Esophagus (tissue), 2 donors: Measurements from ENCODE around the gene TMEM178A. TPM values are rescaled to one million over a fixed set of nuclear protein-coding genes. Genes with fewer than 3 reads are reported as not detected.

Source experiments
- H3K27ac ChIP-seq, 2 donors: one replicate each; pipeline ENCODE4 v1.5.1; 2013; ENCODE audit warnings: low read depth in 2 of 2, mild to moderate bottlenecking in 2 of 2, inconsistent platforms in 1 of 2, low read length in 1 of 2, moderate library complexity in 1 of 2
- H3K27me3 ChIP-seq, 2 donors: one replicate each; pipeline ENCODE4 v1.6.1; 2013; ENCODE audit warnings: low read length in 2 of 2, control low read depth in 1 of 2, mild to moderate bottlenecking in 1 of 2; ENCODE audit not compliant: insufficient read depth in 2 of 2, control insufficient read depth in 1 of 2
- H3K36me3 ChIP-seq, 2 donors: one replicate each; pipeline ENCODE4 v1.6.1; 2013; ENCODE audit warnings: low read length in 1 of 2; ENCODE audit not compliant: control insufficient read depth in 2 of 2, insufficient read depth in 2 of 2
- H3K4me1 ChIP-seq, 2 donors: one replicate each; pipeline ENCODE4 v1.6.1; 2013; ENCODE audit warnings: low read length in 1 of 2; ENCODE audit not compliant: control insufficient read depth in 2 of 2, insufficient read depth in 2 of 2
- H3K4me3 ChIP-seq, 2 donors: one replicate each; pipeline ENCODE4 v1.5.1; 2013; ENCODE audit warnings: low read length in 2 of 2, mild to moderate bottlenecking in 2 of 2, low read depth in 1 of 2, moderate library complexity in 1 of 2
- H3K9me3 ChIP-seq, 2 donors: one replicate each; pipeline ENCODE4 v1.6.1; 2013; ENCODE audit warnings: mild to moderate bottlenecking in 2 of 2, low read depth in 1 of 2, low read length in 1 of 2, moderate library complexity in 1 of 2; ENCODE audit not compliant: control insufficient read depth in 2 of 2, insufficient read depth in 1 of 2
- WGBS, 2 donors: extraction: QIAGEN DNeasy Blood & Tissue Kit; methylation state at CpG; one replicate each; pipeline ENCODE4 v1.1.7; 2013; 5-methylcytosine and 5-hydroxymethylcytosine counted together
- polyA plus RNA-seq, 2 donors: library from polyadenylated mRNA; stranded (reverse); fragments of 200-250 nt; gene quantifications; one replicate each; pipeline ENCODE4 v1.2.3, GENCODE V29; 2013
- donor health status: healthy with polysubstance abuse.
- donor health status: Bipolar disorder and iron deficiency.

Gene TMEM178A
- polyA plus RNA-seq, 2 donors = 0.53 to 1.1 TPM

GRCh38 chr2:39739386-39739785 is 73.7 kb downstream of the TMEM178A start:
- 64 to 69% methylated on average over 5 of the region's 5 CpGs for WGBS, 2 donors
- no peak overlapping the region for H3K4me3 ChIP-seq

DNA sequence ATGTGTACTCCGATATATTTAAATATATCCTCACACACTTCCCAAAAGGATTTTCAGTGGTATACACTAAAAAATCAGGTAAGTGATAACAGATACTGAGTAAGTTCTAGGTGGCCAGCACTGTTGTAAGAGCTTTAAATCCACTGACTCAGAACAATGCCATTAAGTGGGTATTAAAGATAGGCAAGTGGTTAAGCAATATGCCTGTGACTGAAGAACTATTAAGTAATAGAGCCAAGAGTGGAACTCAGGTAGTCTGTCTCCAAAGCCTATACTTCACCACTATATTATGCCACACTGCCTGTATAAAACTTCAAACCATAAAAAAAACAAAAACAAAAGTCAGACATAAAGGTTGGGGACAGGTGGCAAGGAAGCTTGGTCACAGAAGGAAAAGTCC is 76.2 kb downstream of the TMEM178A start:
- H3K27ac ChIP-seq = no peak overlapping the region
- 100% methylated on average over 1 of the region's 1 CpG for WGBS, 2 donors
- H3K4me1 ChIP-seq = no peaks in the 10 kb centered on the region
- peaks cover 6 to 11% of the 10 kb centered on the region in 2 donors for H3K36me3 ChIP-seq
- no peaks in the 10 kb centered on the region for H3K9me3 ChIP-seq
- no peak overlapping the region for H3K4me3 ChIP-seq
- no peaks in the 10 kb centered on the region for H3K27me3 ChIP-seq

More at GRCh38 chr2:39739386-39739785, 73.7 kb downstream of the TMEM178A start:
- H3K9me3 ChIP-seq = no peaks in the 10 kb centered on the region
- no peaks in the 10 kb centered on the region for H3K4me1 ChIP-seq
- no peak overlapping the region for H3K27ac ChIP-seq
- H3K27me3 ChIP-seq = no peaks in the 10 kb centered on the region
- peaks cover 7 to 8% of the 10 kb centered on the region in 2 donors for H3K36me3 ChIP-seq

DNA sequence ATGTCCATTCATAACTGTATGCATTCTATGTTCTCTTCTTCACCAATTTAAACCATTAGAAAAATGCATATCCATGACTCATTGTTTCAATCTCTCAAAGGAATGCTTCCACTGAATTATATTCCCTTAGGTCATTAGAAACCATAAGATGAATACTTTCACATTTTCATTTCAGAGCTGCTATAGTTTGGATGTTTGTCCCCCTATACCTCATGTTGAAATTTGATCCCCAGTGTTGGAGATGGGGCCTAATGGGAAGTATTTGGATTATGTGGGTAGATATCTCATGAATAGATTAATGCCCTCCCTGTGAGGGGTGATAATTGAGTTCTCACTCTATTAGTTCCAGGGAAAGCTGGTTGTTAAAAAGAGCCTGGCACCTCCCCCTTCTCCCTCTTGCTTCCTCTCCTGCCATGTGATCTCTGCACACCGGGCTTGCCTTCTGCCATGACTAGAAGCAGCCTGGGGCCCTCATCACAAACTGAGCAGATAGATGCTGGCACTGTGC is 77.6 kb downstream of the TMEM178A start:
- no peak overlapping the region for H3K4me3 ChIP-seq
- H3K9me3 ChIP-seq = no peaks in the 10 kb centered on the region
- no peak overlapping the region for H3K27ac ChIP-seq
- H3K36me3 ChIP-seq = peaks cover 5 to 8% of the 10 kb centered on the region in 2 donors
- no peaks in the 10 kb centered on the region for H3K4me1 ChIP-seq
- H3K27me3 ChIP-seq = no peaks in the 10 kb centered on the region
- WGBS, 2 donors = 20 to 40% methylated on average over 1 of the region's 1 CpG

DNA sequence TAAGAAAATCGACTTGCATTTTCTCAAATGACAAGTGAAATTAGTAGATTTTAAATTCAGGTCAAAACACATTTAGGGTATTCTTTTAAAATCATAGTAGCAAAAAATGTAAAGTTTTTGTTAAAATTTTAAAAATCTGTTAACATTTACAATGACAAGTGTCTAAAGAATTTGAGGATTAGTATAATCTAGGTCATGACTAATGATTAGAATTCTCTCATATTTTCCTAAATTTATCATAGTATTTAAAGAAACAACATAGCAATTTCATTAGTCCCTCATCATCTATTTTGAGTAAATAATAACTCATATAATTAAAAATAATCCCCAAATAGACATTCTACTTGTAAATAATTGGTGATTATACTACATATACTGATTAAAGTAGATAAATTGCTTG is 89.7 kb downstream of the TMEM178A start:
- WGBS, 2 donors = 95 to 96% methylated on average over 1 of the region's 1 CpG
- Histone ChIP-seq H3K4me1 (no peaks in the 10 kb centered on the region), H3K9me3 (no peaks in the 10 kb centered on the region), H3K27me3 (no peaks in the 10 kb centered on the region), H3K4me3 (no peak overlapping the region), H3K36me3 (peaks cover 8 to 10% of the 10 kb centered on the region in 2 donors), H3K27ac (no peak overlapping the region)

DNA sequence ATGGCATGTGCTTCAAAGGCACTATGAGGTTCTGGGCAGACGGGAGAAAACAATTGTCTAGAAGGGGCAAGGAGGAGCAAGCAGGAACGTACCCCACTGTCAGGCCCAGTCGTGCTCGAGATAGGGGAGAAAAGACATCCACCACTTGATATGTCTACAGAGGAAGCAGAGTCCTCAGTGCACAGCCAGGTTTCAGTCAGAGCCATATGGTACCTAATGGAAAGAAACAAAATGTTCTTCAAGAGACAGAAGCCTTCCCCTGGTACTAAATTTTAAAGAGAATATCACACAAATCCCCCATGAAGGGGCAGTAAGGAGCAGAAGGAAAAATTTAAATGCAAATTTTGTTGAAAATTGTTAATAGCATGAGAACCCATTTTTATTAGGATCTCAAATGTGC is 91.4 kb downstream of the TMEM178A start:
- Histone ChIP-seq H3K27me3 (no peaks in the 10 kb centered on the region), H3K4me1 (no peaks in the 10 kb centered on the region), H3K9me3 (no peaks in the 10 kb centered on the region), H3K36me3 (peaks cover 8% of the 10 kb centered on the region in 2 donors), H3K27ac (no peak overlapping the region), H3K4me3 (no peak overlapping the region)
- 92 to 93% methylated on average over 4 of the region's 4 CpGs for WGBS, 2 donors

GRCh38 chr2:39762448-39762847 is 96.7 kb downstream of the TMEM178A start:
- Histone ChIP-seq H3K27ac (no peak overlapping the region), H3K4me3 (no peak overlapping the region), H3K4me1 (no peaks in the 10 kb centered on the region), H3K36me3 (peaks cover 0 to under 1% of the 10 kb centered on the region in 2 donors), H3K27me3 (no peaks in the 10 kb centered on the region), H3K9me3 (no peaks in the 10 kb centered on the region)
- 95 to 98% methylated on average over 2 of the region's 2 CpGs for WGBS, 2 donors

Other genes with a start within 250 kb of the TMEM178A start
- 1 to 10 TPM; 7.0 to 8.1 TPM for gene MAP4K3, start 228.6 kb upstream of the TMEM178A start, polyA plus RNA-seq
- 10 to 100 TPM in 1 of 2 donors, 1 to 10 TPM in 1; 8.7 to 11.5 TPM for gene THUMPD2, start 113.3 kb downstream of the TMEM178A start, polyA plus RNA-seq